ENCODE results near the gene DENND2D.
"Not testable (repeated sequence)": the region's sequence is repeated elsewhere in the genome, so short reads cannot be mapped to it uniquely, and the experiment has no call there.

Gene DENND2D

GRCh38 chr1:111221276-111221632 is 20.8 kb upstream of the DENND2D start:
- DNase-seq: no peak

GRCh38 chr1:111220302-111220890 is 19.9 kb upstream of the DENND2D start:
- no peak for DNase-seq

- no peak for DNase-seq
Measured at GRCh38 chr1:111219557-111220286, 19.3 kb upstream of the DENND2D start.

- DNase-seq: no peak
Measured at GRCh38 chr1:111218701-111219556, 18.5 kb upstream of the DENND2D start.

- DNase-seq: no peak
Measured at GRCh38 chr1:111217183-111217910, 16.9 kb upstream of the DENND2D start.

GRCh38 chr1:111216751-111217150 is 16.3 kb upstream of the DENND2D start:
- DNase-seq: no peak

- not testable (repeated sequence) for DNase-seq
Measured at GRCh38 chr1:111215285-111215684, 14.8 kb upstream of the DENND2D start.

- DNase-seq: no peak
Measured at GRCh38 chr1:111214884-111215283, 14.4 kb upstream of the DENND2D start.

- no peak for DNase-seq
Measured at GRCh38 chr1:111214074-111214801, 13.8 kb upstream of the DENND2D start.

- DNase-seq: no peak
Measured at GRCh38 chr1:111213412-111213811, 13.0 kb upstream of the DENND2D start.

- no peak for DNase-seq
Measured at GRCh38 chr1:111212634-111213335, 12.3 kb upstream of the DENND2D start.

GRCh38 chr1:111211921-111212320 is 11.5 kb upstream of the DENND2D start:
- DNase-seq: no peak

GRCh38 chr1:111209622-111210021 is 9.2 kb upstream of the DENND2D start:
- DNase-seq: no peak

- DNase-seq: no peak
Measured at GRCh38 chr1:111208921-111209320, 8.5 kb upstream of the DENND2D start.

GRCh38 chr1:111205714-111206050 is 5.2 kb upstream of the DENND2D start:
- no peak for DNase-seq

GRCh38 chr1:111204983-111205713 is 4.7 kb upstream of the DENND2D start:
- no peak for DNase-seq

- peak; percentile 47 for DNase-seq
Measured at GRCh38 chr1:111204201-111204982, 3.9 kb upstream of the DENND2D start.

- DNase-seq: peak; percentile 48
Measured at GRCh38 chr1:111203681-111204200, 3.3 kb upstream of the DENND2D start.

- DNase-seq: no peak
Measured at GRCh38 chr1:111202707-111203623, 2.5 kb upstream of the DENND2D start.
